Measurements from ENCODE around the gene SSX2IP. TPM values are rescaled to one million over a fixed set of nuclear protein-coding genes. Genes with fewer than 3 reads are reported as not detected.
"Not testable (repeated sequence)": the region's sequence is repeated elsewhere in the genome, so short reads cannot be mapped to it uniquely, and the experiment has no call there.

SSX2IP gene
- total RNA-seq, 2 experiments from 2014 or later: 11.9 to 12.6 TPM

DNA sequence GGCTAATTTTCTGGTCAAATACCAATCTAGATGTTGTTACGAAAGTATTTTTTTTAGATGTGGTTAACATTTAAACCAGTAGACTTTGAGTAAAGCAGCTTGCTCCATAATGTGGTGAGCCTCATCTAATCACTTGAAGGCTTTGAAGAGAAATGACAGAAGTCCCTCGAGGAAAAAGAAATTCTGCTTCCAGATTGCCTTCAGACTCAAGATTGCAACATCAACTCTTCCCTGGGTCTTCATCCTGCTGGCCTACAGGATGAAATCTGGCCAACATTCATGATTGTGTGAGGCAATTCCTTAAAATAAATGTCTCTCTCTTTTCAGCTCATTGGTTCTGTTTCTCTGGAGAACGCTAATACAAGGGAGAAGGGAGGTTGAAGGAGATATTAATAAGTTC is 32.5 kb upstream of the SSX2IP start:
- CTCF ChIA-PET: interaction anchor here (0.7 to 1.9 kb wide), 4 partner anchors 31 to 280 kb away, joined by 3 to 10 read pairs (median 4); no protein-coding TSS in a partner anchor
- Mint-ChIP-seq H3K27me3 (ENCODE audit: low read depth) (no peaks in the 10 kb centered on the region), H3K4me3 (no peak overlapping the region), H3K27ac (no peak overlapping the region), H3K9me3 (no peaks in the 10 kb centered on the region), H3K4me1 (ENCODE audit: low read depth) (peaks cover 3% of the 10 kb centered on the region), H3K36me3 (ENCODE audit: low read depth) (no peaks in the 10 kb centered on the region)
- DNase-seq: no peak
- intact Hi-C loops (cut with micrococcal nuclease): no loop called here

GRCh38 chr1:84721872-84722271 is 31.6 kb upstream of the SSX2IP start:
- intact Hi-C loops (cut with micrococcal nuclease): loop anchor here (2.0 kb wide), 1 partner anchor 31 kb away; the partner anchor contains the start of gene SSX2IP
- CTCF ChIA-PET; H3K36me3 Mint-ChIP-seq (ENCODE audit: low read depth); DNase-seq; H3K4me1 Mint-ChIP-seq (ENCODE audit: low read depth); H3K27ac Mint-ChIP-seq; H3K9me3 Mint-ChIP-seq; H3K4me3 Mint-ChIP-seq; H3K27me3 Mint-ChIP-seq (ENCODE audit: low read depth): not testable (repeated sequence)

- H3K27ac Mint-ChIP-seq: no peak overlapping the region
- no peaks in the 10 kb centered on the region for H3K9me3 Mint-ChIP-seq
- peaks cover 3% of the 10 kb centered on the region for H3K4me1 Mint-ChIP-seq (ENCODE audit: low read depth)
- no peak overlapping the region for H3K4me3 Mint-ChIP-seq
- no peaks in the 10 kb centered on the region for H3K36me3 Mint-ChIP-seq (ENCODE audit: low read depth)
- intact Hi-C loops (cut with micrococcal nuclease): loop anchor here (2.0 kb wide), 1 partner anchor 30 kb away; the partner anchor contains the start of gene SSX2IP
- CTCF ChIA-PET: no interaction called here
- H3K27me3 Mint-ChIP-seq (ENCODE audit: low read depth): no peaks in the 10 kb centered on the region
- DNase-seq: no peak
These were observed 30.9 kb upstream of the SSX2IP start for GRCh38 chr1:84721152-84721551.

DNA sequence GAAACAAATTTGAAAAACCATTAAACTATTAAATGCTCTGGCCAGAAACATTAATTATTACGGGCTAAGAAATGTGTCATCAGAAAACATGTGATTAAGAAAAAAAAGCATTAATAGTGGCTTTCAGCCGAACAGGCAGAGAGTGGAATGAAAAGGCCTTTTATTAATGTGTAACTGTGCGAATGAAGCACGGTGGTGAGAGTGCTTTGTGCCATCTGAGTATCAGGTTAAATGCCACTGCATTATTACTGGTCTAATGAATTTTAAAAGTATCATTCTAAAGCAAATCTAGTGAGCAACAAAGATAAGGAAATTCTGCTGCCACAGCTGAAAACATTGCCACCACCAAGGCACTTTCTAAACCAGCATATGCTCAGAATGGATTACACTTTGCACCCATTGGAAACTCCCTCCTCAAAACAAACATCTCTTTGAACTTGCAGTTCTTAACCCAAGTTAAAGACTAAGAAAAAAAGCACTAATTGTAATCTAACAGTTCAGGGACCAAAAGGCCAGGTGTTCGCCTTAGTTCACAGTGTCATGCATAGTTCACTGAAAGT is 30.0 kb upstream of the SSX2IP start:
- H3K9me3 Mint-ChIP-seq: no peaks in the 10 kb centered on the region
- H3K36me3 Mint-ChIP-seq (ENCODE audit: low read depth): no peaks in the 10 kb centered on the region
- no peak overlapping the region for H3K27ac Mint-ChIP-seq
- no peak for DNase-seq
- H3K4me1 Mint-ChIP-seq (ENCODE audit: low read depth): peaks cover 3% of the 10 kb centered on the region
- H3K4me3 Mint-ChIP-seq: no peak overlapping the region
- no peaks in the 10 kb centered on the region for H3K27me3 Mint-ChIP-seq (ENCODE audit: low read depth)
- CTCF ChIA-PET: interaction anchor here (0.6 kb wide), 1 partner anchor 82 kb away, joined by 3 read pairs; no protein-coding TSS in a partner anchor
- intact Hi-C loops (cut with micrococcal nuclease): loop anchor here (2.0 kb wide), 1 partner anchor 30 kb away; the partner anchor contains the start of gene SSX2IP

DNA sequence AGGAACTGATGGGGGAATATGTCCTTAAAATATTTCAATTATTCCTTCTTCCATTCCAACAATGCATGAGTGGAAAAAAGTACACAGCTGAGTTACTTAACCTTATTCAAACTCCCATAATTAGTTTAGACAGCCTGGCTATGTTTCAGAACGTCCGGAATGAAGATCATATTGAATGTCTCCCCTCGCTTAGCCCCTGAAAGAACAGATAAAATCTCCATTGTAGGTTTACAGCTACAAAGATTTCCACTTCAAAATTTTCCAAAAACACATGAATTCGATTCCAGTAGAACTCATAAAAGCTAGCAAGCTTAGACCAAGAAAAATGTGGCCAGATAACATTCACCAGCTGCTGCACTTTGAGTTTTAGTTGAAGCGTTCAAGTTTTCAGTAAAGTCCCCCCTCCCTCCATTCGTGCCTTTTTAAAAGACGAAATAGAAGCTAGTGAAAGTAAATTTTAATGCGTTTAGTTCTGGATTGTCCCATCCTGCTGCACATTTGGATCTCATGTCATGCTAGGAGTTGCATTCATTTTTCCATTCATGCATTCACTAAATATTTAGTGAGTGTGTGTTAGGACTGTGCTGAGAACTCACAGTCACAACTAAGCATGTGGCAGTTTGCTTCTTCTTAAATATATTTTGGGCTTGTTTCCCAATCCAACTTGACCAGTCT is 29.4 kb upstream of the SSX2IP start:
- CTCF ChIA-PET: interaction anchor here (0.6 kb wide), 1 partner anchor 82 kb away, joined by 3 read pairs; no protein-coding TSS in a partner anchor
- Mint-ChIP-seq H3K4me3 (no peak overlapping the region), H3K27ac (no peak overlapping the region), H3K27me3 (ENCODE audit: low read depth) (no peaks in the 10 kb centered on the region), H3K9me3 (no peaks in the 10 kb centered on the region), H3K4me1 (ENCODE audit: low read depth) (peaks cover 3% of the 10 kb centered on the region), H3K36me3 (ENCODE audit: low read depth) (no peaks in the 10 kb centered on the region)
- intact Hi-C loops (cut with micrococcal nuclease): loop anchor here (2.0 kb wide), 1 partner anchor 29 kb away; the partner anchor contains the start of gene SSX2IP
- DNase-seq: no peak

- no peaks in the 10 kb centered on the region for H3K9me3 Mint-ChIP-seq
- CTCF ChIA-PET: interaction anchor here (0.7 to 1.6 kb wide), 4 partner anchors 10 to 95 kb away, joined by 3 to 7 read pairs (median 4); no protein-coding TSS in a partner anchor
- no peaks in the 10 kb centered on the region for H3K36me3 Mint-ChIP-seq (ENCODE audit: low read depth)
- H3K4me1 Mint-ChIP-seq (ENCODE audit: low read depth): no peaks in the 10 kb centered on the region
- intact Hi-C loops (cut with micrococcal nuclease): no loop called here
- no peak overlapping the region for H3K27ac Mint-ChIP-seq
- H3K27me3 Mint-ChIP-seq (ENCODE audit: low read depth): no peaks in the 10 kb centered on the region
- H3K4me3 Mint-ChIP-seq: no peak overlapping the region
- no peak for DNase-seq
These were observed 25.2 kb upstream of the SSX2IP start for GRCh38 chr1:84715342-84716019.

- Mint-ChIP-seq H3K4me3 (no peak overlapping the region), H3K9me3 (no peaks in the 10 kb centered on the region), H3K27ac (no peak overlapping the region), H3K36me3 (ENCODE audit: low read depth) (no peaks in the 10 kb centered on the region), H3K27me3 (ENCODE audit: low read depth) (peaks cover 2% of the 10 kb centered on the region), H3K4me1 (ENCODE audit: low read depth) (no peaks in the 10 kb centered on the region)
- no peak for DNase-seq
- CTCF ChIA-PET: no interaction called here
- intact Hi-C loops (cut with micrococcal nuclease): no loop called here
These were observed 22.1 kb upstream of the SSX2IP start for GRCh38 chr1:84712276-84712874.

DNA sequence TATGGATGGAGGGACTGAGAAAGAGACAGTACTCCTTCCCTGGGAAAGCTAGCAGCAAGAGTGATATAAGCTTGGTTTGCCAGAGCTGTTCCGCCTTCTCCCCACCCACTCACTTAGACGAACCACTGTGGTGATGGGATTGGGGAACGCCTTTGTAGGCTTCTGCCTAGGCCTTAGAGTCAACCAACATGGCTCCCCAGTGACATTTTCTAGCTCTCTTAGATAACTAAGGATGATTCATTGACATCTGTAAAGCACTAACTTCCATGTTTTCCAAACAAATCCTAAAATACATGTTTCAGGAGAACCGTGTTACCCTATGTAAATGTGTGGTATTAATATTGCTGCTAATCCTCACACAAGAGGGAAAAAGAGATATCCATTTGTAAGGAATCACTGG is 21.6 kb upstream of the SSX2IP start:
- Mint-ChIP-seq H3K9me3 (no peaks in the 10 kb centered on the region), H3K36me3 (ENCODE audit: low read depth) (no peaks in the 10 kb centered on the region), H3K4me1 (ENCODE audit: low read depth) (no peaks in the 10 kb centered on the region), H3K27me3 (ENCODE audit: low read depth) (peaks cover 2% of the 10 kb centered on the region), H3K27ac (no peak overlapping the region), H3K4me3 (no peak overlapping the region)
- DNase-seq: no peak
- CTCF ChIA-PET: interaction anchor here (0.8 kb wide), 1 partner anchor 71 kb away, joined by 3 read pairs; no protein-coding TSS in a partner anchor
- intact Hi-C loops (cut with micrococcal nuclease): no loop called here

DNA sequence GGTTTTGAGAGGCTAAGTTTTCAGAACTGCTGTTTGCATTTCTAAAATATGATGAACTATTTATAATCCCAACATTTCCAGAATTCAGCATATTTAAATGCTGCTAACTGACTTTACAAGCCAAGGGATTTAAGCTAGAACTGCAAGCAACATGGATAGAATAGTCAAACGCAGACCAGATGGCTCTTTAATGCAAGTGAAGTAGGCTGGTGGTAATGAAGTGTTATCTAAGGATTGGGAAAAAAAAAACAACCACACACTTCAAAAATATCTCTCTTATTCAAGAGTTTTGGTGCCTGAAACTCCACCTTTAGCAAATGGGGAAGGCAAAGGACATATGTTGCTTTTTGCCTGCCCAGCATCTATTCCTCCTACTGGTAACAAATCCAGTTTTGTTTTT is 20.9 kb upstream of the SSX2IP start:
- Mint-ChIP-seq H3K27ac (no peak overlapping the region), H3K27me3 (ENCODE audit: low read depth) (peaks cover 2% of the 10 kb centered on the region), H3K9me3 (no peaks in the 10 kb centered on the region), H3K4me1 (ENCODE audit: low read depth) (no peaks in the 10 kb centered on the region), H3K36me3 (ENCODE audit: low read depth) (no peaks in the 10 kb centered on the region), H3K4me3 (no peak overlapping the region)
- intact Hi-C loops (cut with micrococcal nuclease): no loop called here
- CTCF ChIA-PET: interaction anchor here (0.8 kb wide), 1 partner anchor 71 kb away, joined by 3 read pairs; no protein-coding TSS in a partner anchor
- DNase-seq: no peak

DNA sequence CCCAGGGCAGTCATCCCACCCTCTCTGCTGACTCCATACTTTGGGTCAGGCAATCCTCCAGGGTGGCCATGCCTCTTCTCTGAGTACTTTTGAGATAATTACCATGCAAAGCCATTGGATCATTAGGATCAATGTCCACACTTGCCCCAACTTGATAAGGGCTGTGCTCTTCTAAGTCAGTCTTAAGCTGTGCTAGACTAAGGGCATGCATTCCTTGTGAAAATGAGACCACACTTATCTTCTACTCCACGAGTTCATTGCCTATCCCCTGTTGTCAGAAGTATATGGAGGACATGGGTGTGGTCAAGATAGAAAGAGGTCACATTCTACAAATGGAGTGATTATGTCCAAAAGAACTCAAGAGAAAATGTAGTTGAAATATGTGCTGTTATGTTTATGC is 18.9 kb upstream of the SSX2IP start:
- DNase-seq: no peak
- no peak overlapping the region for H3K27ac Mint-ChIP-seq
- H3K27me3 Mint-ChIP-seq (ENCODE audit: low read depth): peaks cover 2% of the 10 kb centered on the region
- intact Hi-C loops (cut with micrococcal nuclease): no loop called here
- no peaks in the 10 kb centered on the region for H3K36me3 Mint-ChIP-seq (ENCODE audit: low read depth)
- CTCF ChIA-PET: no interaction called here
- no peaks in the 10 kb centered on the region for H3K9me3 Mint-ChIP-seq
- H3K4me3 Mint-ChIP-seq: no peak overlapping the region
- H3K4me1 Mint-ChIP-seq (ENCODE audit: low read depth): no peaks in the 10 kb centered on the region

DNA sequence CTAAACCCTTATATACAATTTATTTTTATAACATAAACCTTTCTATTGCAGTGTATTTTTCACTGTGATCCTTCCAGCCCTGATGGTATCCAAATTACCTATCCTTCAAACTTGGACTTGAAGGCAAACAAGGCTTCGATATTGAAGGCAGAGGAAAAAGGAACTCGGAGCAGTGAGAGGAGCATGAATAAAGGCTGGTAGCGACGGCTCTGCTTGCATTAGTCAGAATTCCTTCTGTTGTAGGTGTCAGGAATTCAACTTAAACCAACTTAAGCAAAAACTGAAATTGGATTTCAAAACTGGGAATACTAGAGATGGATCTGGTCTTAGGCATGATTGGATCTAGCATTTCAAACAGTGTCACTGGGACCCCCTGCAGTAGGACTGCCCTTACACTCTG is 17.8 kb upstream of the SSX2IP start:
- Mint-ChIP-seq H3K9me3 (no peaks in the 10 kb centered on the region), H3K27ac (no peak overlapping the region), H3K36me3 (ENCODE audit: low read depth) (no peaks in the 10 kb centered on the region), H3K4me1 (ENCODE audit: low read depth) (no peaks in the 10 kb centered on the region), H3K4me3 (no peak overlapping the region), H3K27me3 (ENCODE audit: low read depth) (peaks cover 2% of the 10 kb centered on the region)
- CTCF ChIA-PET: no interaction called here
- intact Hi-C loops (cut with micrococcal nuclease): no loop called here
- DNase-seq: no peak

DNA sequence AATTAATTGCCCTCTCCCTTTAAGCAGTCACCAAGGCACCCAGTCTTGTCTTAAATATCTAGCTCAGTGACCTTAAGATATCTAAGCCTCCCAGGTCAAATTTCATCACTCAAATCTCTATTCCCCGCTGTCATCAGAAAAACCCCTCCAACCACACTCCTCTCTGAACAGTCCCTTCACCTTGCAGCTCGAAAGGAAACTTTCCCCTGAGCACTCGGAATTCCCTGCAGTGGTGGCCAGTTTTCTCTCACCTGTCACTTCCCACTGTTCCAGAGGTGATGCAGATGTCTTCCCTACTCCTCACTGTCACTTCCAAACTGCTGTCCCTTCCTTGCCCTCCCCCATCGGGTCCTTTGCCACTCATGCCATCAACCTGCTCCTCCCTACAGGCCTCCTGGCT is 15.3 kb upstream of the SSX2IP start:
- Mint-ChIP-seq H3K27me3 (ENCODE audit: low read depth) (peaks cover 9% of the 10 kb centered on the region), H3K27ac (no peak overlapping the region), H3K4me3 (no peak overlapping the region), H3K36me3 (ENCODE audit: low read depth) (no peaks in the 10 kb centered on the region), H3K9me3 (no peaks in the 10 kb centered on the region), H3K4me1 (ENCODE audit: low read depth) (peaks cover under 1% of the 10 kb centered on the region)
- DNase-seq: no peak
- intact Hi-C loops (cut with micrococcal nuclease): no loop called here
- CTCF ChIA-PET: no interaction called here
